ENCODE measurements around the gene FAM131A.

FAM131A gene

GRCh38 chr3:184379358-184380184, 42.2 kb downstream of the FAM131A start, which contains the start of gene CHRD:
CHRD (plus strand) TSS chr3:184380054; CDS start chr3:184380319, 265 bp downstream.
- no peak for DNase-seq

DNA sequence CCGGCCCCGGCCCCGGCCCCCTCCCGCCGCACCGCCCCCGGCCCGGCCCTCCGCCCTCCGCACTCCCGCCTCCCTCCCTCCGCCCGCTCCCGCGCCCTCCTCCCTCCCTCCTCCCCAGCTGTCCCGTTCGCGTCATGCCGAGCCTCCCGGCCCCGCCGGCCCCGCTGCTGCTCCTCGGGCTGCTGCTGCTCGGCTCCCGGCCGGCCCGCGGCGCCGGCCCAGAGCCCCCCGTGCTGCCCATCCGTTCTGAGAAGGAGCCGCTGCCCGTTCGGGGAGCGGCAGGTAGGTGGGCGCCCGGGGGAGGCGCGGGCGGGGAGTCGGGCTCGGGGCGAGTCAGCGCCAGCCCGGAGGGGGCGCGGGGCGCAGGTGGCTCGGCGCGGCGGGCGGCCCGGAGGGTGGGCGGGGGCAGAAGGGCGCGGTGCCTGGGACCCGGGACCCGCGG, 42.8 kb downstream of the FAM131A start:
- no peak for DNase-seq

DNA sequence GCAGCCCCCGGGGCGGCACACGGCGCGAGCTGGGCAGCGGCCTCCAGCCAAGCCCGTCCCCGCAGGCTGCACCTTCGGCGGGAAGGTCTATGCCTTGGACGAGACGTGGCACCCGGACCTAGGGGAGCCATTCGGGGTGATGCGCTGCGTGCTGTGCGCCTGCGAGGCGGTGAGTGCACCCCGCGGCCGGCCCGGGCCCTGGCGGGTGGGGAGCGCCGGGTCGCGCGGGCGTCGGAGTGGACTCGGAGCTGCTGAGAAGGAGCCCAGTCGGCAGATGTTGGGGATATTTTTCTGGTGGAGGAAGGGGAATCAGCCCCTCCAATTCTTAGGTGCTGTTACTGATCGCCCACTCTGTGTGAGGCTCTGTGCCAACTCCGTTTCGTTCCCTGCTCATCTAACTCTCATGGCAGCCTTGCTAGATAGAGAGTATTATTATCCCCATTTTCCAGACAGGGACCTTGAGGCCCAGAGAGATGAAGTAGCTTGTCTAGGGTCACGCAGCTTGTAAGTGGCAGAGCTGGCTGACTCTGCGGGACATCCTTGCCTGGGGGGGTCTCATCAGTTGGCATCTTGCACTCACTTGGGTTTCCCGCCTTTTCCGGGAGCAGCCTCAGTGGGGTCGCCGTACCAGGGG, 43.3 kb downstream of the FAM131A start:
- no peak for DNase-seq

- DNase-seq, result no peak
These were observed 44.1 kb downstream of the FAM131A start for GRCh38 chr3:184381261-184382224.

- DNase-seq, result no peak
These were observed 45.1 kb downstream of the FAM131A start for GRCh38 chr3:184382326-184383032.

DNA sequence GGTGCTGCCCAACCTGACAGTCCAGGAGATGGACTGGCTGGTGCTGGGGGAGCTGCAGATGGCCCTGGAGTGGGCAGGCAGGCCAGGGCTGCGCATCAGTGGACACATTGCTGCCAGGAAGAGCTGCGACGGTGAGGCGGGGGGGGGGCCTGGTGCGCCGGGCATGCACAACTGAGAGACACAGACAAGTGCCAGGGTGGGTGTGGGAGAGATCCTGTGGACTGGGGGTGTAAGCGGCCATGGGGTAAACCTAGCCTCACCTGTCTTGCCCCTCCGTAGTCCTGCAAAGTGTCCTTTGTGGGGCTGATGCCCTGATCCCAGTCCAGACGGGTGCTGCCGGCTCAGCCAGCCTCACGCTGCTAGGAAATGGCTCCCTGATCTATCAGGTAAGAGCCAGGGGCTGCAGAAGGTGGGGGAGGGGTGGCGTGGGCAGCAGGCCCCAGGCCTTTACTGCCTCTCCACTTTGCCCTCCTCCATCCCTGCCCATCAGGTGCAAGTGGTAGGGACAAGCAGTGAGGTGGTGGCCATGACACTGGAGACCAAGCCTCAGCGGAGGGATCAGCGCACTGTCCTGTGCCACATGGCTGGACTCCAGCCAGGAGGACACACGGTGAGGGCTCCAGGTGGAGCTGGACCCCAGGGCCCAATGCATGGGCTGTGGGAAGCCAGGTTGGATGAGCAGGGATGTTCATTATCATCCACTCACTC, 45.8 kb downstream of the FAM131A start:
- DNase-seq, result no peak

GRCh38 chr3:184384342-184384741, 46.9 kb downstream of the FAM131A start:
- DNase-seq, result no peak

GRCh38 chr3:184384856-184385422, 47.5 kb downstream of the FAM131A start:
- no peak for DNase-seq

GRCh38 chr3:184386047-184386806, 48.8 kb downstream of the FAM131A start:
- no peak for DNase-seq

DNA sequence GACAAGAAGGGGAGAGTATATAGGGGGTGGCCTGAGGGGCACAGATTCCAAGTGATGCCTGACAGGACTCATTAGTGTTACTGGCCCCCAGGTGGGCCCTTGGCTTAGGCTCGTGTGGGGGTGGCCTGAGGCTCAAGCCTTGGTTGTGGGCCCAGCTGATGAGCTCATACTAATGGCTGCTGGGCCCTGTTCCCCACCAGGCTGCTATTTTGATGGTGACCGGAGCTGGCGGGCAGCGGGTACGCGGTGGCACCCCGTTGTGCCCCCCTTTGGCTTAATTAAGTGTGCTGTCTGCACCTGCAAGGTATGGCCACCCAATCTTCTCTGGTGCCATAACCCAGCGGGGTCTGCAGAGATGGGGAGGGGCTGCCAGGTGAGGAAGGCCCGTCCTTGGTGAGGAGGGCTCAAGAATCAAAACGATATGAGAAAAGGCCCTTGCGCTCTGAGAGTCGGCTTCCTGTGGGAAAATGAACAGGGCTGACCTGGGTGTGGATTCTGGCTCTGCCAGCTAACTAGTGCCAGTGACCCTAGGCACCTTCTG, 49.8 kb downstream of the FAM131A start:
- no peak for DNase-seq

DNA sequence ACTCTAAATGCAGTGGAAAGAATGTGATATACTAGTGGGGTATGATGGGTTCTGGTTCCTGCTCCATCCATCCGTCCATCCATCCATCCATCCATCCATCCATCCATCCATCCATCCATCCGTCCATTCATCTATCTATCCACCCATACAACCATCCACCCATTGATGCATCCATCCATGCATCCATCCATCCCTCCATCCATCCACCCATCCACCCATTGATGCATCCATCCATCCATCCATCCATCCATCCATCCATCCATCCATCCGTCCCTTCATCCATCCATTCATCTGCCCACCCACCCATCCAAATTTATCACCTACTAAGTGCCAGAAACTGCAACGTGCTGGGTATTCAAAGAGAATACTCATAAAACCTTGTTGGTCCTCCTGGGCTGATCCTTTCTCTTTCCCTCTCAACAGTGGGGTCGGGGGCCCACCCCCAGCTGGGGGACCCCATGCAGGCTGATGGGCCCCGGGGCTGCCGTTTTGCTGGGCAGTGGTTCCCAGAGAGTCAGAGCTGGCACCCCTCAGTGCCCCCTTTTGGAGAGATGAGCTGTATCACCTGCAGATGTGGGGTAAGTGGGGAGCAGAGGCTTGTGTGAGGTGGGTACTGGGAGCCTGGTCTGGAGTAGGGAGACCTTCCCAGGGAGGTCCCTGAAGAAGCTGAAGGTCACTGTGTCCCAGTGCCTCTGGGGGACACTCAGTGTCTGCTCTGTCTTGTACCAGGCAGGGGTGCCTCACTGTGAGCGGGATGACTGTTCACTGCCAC, 51.0 kb downstream of the FAM131A start:
- DNase-seq, result no peak

- no peak for DNase-seq
These were observed 51.5 kb downstream of the FAM131A start for GRCh38 chr3:184388936-184389230.

DNA sequence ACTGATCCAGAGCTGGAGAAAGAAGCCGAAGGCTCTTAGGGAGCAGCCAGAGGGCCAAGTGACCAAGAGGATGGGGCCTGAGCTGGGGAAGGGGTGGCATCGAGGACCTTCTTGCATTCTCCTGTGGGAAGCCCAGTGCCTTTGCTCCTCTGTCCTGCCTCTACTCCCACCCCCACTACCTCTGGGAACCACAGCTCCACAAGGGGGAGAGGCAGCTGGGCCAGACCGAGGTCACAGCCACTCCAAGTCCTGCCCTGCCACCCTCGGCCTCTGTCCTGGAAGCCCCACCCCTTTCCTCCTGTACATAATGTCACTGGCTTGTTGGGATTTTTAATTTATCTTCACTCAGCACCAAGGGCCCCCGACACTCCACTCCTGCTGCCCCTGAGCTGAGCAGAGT, 52.0 kb downstream of the FAM131A start:
- no peak for DNase-seq

DNA sequence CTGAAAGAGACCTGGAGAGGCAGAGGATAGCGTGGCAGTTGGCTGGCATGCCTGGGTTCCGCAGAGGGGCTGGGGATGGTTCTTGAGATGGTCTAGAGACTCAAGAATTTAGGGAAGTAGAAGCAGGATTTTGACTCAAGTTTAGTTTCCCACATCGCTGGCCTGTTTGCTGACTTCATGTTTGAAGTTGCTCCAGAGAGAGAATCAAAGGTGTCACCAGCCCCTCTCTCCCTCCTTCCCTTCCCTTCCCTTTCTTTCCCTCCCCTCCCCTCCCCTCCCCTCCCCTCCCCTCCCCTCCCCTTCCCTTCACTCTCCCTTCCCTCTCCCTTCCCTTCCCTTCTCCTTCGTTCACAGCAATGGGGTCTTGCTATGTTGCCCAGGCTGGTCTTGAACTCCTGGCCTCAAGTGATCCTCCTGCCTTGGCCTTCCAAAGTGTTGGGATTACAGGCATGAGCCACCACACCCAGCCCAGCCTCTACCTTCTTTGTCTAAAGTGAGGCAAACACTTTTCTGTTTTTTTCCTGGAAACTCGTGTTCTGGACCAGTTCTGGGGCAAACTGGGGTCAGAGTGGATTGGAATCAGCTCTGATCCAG, 52.6 kb downstream of the FAM131A start:
- DNase-seq, result no peak

DNA sequence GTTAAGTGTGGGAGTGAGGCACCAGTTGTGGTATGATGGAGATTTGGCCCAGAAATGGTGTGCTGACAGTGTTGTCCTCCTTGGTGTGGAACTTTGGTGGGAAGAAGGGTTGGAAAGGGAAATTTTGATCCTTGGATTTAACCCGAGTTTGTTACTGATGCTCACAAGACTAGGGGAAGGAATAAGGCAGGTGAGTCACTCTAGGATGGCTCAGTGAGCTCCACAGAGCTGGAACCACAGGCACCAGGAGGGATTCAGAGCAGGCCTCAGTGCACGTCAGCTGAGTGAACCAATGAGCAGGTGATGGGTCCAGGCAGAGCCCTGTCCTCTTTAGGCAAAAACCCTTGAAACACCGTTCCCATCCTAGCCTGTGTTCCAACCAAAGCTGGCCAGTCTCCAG, 53.9 kb downstream of the FAM131A start:
- DNase-seq, result no peak

GRCh38 chr3:184395320-184395660, 57.9 kb downstream of the FAM131A start:
- no peak for DNase-seq

All from effector CD4-positive, alpha-beta T cell (primary cell).